GM21528 (cell line): Measurements from ENCODE around the gene MINDY2.
A peak's percentile ranks its signal among the peaks of the same experiment; 100 is the strongest.
"Not testable (repeated sequence)": the region's sequence is repeated elsewhere in the genome, so short reads cannot be mapped to it uniquely, and the experiment has no call there.

ENCODE experiments used
- ATAC-seq: cut with Tn5 transposase; IDR thresholded peaks from one replicate; pipeline ENCODE4 v1.9.1; 2021; ENCODE audit warnings: mild to moderate bottlenecking, moderate library complexity; ENCODE audit not compliant: unreplicated experiment, low FRiP score

MINDY2 gene

DNA sequence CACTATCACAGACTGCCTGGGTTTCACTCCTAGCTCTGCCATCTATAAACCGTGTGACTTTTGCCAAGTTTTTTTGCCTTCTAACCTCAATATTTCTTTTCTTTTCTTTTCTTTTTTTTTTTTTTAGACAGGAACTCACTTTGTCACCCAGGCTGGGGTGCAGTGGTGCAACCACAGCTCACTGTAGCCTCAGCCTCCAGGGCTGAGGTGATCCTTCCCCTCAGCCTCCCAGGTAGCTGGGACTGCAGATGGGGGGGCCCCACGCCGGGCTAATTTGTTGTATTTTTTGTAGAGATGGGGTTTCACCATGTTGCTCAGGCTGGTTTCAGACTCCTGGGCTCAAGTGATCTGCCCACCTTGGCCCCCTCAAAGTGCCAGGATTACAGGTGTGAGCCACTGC lies 18.4 kb upstream of the MINDY2 start:
- ATAC-seq: no peak

- ATAC-seq: no peak
Measured at GRCh38 chr15:58755350-58755749, 15.8 kb upstream of the MINDY2 start.

DNA sequence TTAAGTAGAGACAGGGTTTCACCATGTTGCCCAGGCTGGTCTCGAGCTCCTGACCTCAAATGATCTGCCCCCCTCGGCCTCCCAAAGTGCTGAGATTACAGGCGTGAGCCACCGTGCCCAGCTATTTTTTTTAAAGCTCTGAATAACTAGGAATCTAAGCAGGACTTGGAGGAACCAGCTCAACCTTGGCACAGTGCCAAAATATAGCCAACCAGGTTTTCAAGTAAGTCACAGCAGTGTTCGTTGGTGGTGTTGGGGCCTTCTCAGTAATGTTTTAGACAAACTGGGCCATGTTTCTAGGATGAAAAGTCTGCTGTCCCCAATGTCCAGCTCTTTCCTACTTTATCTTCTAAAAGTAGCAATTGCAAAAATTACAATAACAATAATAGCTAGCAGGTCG lies 15.1 kb upstream of the MINDY2 start:
- no peak for ATAC-seq

DNA sequence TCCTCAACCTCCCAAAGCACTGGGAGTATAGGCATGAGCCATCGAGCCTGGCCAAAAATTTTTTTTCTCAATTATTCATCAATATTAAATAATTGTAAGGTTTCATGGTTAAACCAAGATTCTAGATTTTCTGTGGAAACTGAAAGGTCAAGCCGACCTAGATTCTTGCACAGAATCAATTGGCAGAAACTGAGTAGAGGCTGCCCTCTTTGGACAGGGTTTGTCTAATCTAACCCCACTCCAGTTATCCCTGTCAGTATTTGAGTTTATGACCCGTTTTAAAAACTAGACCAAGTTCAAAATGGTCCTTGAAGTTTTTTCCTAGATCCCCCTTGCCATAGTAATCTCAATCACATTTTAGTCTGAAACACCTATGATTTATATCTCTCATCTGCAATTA lies 13.0 kb upstream of the MINDY2 start:
- ATAC-seq: no peak

DNA sequence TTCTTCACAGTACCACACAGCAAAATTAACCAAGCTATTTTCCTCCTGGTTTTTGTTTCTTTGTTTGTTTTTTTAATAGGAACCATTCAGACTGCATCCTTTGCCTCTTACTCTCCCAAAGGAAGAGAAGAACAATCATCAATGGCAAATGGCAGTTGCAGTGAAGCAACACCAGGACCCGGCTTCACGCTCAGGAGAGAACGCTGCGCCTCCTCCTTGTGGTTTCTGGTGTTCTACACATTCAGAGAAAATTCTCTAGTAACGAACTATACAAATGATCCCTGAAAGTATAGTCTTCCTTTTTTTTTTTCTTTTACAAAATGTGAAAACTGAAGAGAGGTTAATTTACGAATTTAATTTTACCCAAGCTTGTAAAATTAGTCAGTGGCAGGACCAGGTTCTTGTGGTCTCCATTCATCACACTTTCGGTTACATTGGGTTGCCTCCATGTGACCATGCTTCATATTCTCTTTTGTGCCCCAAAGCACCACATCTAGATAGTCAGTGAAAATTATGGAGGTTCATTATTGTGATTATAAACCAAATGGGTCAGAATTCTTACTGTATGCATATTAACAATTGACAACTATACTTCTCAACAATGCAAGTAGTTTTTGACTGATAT lies 10.6 kb upstream of the MINDY2 start:
- ATAC-seq: no peak

DNA sequence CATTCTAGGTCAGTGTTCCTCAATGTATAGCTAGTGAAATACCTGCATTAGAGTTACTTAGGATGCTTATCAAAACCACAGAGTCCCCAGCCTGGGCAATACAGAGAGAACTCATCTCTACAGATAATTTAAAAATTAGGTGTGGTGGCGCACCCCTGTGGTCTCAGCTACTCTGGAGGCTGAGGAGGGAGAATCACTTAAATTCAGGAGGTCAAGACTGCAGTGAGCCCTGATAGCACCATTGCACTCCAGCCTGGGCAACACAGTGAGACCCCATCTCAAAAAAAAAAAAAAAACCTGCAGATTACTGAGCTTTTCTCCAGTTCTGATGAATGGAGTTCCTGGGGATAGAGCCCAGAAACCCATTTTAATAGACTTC lies 10.1 kb upstream of the MINDY2 start:
- ATAC-seq: no peak

- no peak for ATAC-seq
Measured at GRCh38 chr15:58762285-58762684, 8.8 kb upstream of the MINDY2 start.

DNA sequence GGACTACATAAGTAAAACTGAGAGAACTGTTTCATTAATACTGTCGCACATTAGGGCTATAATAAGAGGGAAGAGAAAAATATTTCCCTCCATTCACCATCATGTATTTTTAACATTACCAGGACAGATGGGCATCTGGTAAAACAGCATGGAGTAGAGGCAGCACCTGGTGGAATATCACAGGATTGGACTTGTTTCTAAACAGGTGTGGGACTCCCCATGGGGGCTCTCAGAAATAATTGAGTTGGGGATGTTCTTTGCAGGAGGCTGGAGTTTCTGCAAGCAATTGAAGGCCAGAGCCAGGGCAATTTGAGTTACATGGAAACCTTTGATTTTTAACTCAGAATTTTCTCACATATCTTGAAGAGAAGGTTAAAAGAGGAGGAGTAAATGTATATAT lies 8.4 kb upstream of the MINDY2 start:
- ATAC-seq: no peak

DNA sequence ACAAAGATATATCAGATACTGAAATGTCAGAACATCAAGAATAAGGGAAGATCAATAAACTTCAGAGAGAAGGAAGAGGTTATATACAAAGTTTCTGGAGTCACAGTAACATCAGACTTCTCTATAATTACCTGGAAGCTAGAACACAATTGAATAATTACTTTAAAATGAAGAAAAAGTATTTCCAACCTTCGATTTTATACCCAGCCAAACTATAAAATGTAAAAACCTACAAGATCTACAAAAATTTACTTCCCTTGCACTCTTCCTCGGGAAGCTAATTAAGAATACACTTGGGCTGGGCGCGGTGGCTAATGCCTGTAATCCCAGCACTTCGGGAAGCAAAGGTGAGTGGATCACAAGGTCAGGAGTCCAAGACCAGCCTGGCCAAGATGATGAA lies 6.6 kb upstream of the MINDY2 start:
- ATAC-seq: no peak

- no peak for ATAC-seq
Measured at GRCh38 chr15:58766290-58766689, 4.8 kb upstream of the MINDY2 start.

- not testable (repeated sequence) for ATAC-seq
Measured at GRCh38 chr15:58768601-58769004, 2.5 kb upstream of the MINDY2 start.

- ATAC-seq: peak; percentile 23
Measured at GRCh38 chr15:58770519-58770856, 614 bp upstream of the MINDY2 start.

DNA sequence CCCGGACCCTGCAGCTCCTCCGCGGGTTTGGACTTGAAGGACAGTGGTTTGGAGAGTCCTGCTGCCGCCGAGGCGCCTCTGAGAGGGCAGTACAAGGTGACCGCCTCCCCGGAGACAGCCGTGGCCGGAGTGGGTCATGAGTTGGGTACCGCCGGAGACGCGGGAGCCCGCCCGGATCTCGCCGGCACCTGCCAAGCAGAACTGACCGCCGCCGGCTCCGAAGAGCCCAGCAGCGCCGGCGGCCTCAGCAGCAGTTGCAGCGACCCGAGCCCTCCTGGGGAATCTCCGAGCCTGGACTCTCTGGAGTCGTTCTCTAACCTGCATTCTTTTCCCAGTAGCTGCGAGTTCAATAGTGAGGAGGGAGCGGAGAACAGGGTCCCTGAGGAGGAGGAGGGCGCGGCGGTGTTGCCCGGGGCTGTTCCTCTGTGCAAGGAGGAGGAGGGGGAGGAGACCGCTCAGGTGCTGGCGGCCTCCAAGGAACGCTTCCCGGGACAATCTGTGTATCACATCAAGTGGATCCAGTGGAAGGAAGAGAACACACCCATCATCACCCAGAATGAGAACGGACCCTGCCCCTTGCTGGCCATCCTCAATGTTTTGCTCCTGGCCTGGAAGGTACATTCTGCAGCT lies 634 bp downstream of the MINDY2 start:
- peak; percentile 19 for ATAC-seq

DNA sequence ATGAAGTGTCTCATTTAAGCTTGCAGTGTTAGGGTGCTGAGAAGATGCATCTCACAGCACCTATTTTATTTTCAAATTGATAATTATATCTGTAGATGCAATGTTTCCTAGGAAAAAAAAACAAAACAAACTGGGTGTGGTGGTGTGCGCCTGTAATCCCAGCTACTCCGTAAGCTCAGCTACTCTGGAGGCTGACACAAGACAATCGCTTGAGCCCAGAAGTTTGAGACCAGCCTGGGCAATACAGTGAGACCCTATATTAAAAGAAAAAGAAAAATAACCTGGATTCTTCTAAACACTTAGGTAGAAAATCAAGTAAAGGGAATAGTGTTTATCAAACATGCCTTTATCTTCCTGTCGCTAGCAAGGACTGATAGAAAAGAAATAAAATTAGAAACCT lies 1.9 kb downstream of the MINDY2 start:
- ATAC-seq: no peak

- no peak for ATAC-seq
Measured at GRCh38 chr15:58775402-58775801, 4.3 kb downstream of the MINDY2 start.

DNA sequence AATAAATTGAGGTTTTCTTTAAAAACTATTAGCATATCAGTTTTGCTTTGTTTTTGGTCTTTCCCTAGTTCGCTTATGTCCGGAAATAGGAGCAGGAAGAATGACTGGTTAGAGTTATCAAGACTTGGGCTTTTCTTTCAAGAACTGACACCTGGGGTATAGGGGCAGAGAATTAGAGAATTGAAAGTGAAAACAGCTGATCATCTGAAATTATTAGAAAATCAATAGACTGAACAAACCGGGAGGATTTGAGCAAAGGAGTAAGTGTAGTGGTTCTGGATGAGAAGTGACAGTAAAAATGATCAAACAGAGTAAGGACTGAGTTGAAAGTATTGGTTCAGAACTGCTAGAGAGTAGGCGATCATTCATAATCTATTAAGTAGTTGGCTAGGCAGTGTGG lies 6.0 kb downstream of the MINDY2 start:
- peak; percentile 74 for ATAC-seq

DNA sequence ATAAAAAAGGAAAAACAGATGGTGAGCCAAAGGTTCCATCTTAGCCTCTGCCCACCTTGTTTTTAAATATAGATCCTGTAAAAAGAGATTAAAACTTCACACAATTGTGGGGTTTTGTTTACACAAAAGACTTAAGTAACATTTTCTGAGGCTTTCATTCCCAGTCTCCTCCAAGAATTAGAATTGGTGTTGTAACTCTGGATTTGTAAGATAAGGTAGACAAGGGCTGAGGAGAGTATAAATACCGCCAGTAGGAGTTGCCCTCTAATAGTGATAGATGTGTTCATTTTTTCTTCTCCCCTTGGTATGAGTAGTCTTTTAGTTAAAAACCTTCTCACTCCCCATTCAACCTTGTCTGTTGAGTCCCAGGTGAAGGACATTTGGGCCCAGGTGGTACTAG lies 8.5 kb downstream of the MINDY2 start:
- no peak for ATAC-seq

DNA sequence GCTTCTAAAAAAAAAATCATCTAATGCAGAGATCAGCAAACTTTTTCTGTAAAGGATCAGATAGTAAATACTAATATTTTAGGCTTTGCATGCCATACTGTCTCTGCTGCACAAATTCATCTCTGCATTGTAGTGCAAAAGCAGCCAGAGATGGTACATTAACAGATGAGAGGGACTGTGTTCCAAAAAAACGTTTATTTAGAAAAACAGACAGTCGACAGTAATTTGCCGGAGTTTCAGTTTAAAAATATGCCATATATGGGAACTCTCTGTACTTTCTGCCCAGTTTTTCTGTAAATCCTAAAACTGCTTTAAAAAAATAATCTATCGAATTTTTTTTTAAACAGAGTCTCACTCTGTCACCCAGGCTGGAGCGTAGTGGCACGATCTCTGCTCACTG lies 14.3 kb downstream of the MINDY2 start:
- ATAC-seq: no peak

GRCh38 chr15:58788056-58788710 lies 17.1 kb downstream of the MINDY2 start:
- no peak for ATAC-seq

DNA sequence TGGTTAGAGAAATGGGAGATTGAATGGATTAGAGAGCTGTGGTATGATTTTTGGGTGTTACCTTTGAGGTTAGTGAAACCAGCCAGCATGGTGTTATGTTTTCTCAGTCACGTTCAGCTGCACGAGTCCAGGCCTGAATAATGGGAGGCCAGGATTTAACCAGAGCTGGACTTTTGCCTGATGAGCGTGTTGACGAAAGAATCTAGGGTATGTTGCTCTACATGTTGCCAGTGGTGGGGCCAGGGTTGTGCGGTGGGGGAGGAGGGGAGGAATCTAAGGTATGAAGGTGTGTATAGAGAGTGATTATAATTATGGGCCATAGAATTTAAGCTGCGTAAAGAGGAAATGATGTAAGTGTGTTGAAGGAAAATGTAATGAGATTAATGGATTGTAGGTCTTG lies 22.8 kb downstream of the MINDY2 start:
- ATAC-seq: no peak

GRCh38 chr15:58795825-58796224 lies 24.7 kb downstream of the MINDY2 start:
- ATAC-seq: no peak

DNA sequence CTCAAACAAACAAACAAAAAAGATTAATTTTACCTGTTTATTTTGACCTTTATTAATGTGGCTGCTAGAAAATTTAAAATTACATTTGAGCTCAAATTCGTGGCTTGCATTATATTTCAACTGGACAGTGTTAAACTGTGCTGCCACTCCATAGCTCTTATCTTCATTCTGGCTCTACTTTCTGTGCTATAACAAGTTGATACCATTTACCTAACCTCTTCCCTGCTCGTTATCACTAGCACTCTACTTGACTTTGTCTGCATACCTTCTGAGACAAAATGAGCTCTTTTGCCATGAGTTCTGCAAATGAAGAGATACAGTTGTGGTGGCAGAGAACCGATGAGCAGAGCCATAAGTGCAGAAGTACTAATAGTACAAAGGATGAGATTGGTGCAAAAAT lies 26.4 kb downstream of the MINDY2 start:
- ATAC-seq: no peak
